Superior temporal gyrus (tissue), 1 donor: ENCODE results near the gene DAB1.
"Not testable (repeated sequence)": the region's sequence is repeated elsewhere in the genome, so short reads cannot be mapped to it uniquely, and the experiment has no call there.

ENCODE experiments used
- DNase-seq: peaks from one replicate; pipeline ENCODE4 v3.0.0-alpha.2; 2016; ENCODE audit errors: extremely low spot score

Gene DAB1

GRCh38 chr1:57124768-57125446, 299.0 kb downstream of the DAB1 start:
- DNase-seq: no peak

DNA sequence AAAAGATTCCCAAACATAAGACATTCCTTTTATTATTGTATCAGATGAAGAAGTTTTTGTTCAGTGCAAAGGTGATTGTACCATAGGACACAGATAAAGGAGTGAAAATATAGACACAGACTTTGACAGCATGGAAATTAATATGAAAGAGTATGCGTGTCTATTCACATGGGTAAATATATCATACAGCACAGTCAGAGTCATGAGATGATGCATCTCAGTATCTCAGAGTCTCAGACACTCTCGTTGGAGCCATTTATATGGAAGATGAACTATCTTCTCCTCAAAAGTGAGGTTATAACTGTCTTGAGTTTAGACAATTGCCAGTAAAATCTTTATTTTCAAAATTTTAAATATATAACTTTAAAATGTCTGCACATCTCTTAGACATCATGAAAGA, 299.7 kb downstream of the DAB1 start:
- no peak for DNase-seq

GRCh38 chr1:57122031-57122430, 301.8 kb downstream of the DAB1 start:
- no peak for DNase-seq

- no peak for DNase-seq
Measured at GRCh38 chr1:57118948-57119603, 304.8 kb downstream of the DAB1 start.

GRCh38 chr1:57117753-57118152, 306.1 kb downstream of the DAB1 start:
- DNase-seq: no peak

- DNase-seq: peak; percentile 21
Measured at GRCh38 chr1:57116871-57117270, 307.0 kb downstream of the DAB1 start.

DNA sequence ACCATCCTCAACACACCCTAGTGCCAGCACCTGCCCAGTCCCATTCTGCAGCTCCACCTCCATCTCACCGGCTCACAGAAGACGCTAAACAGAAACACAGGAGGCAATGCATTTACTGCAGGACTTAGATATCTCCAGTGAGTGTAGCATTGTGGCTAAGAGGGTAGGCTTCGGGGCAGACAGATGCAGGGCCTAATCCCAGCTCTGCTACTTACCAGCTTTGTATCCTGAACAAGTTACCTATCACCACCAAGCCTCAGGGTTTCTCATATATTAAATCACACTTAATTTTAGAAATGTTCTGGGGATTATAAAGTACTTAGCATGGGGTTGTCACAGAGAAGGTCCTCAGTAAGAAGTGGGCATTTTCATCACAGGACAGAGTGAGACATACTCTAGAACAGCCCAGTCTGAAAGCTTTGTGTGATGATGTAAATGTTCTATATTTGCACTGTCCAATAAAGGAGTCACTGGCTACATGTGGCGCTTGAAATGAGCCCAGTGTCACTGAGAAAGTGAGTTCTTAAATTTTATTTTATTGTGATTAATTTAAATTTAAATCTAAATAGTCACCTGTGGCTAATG, 308.7 kb downstream of the DAB1 start:
- DNase-seq: no peak

- DNase-seq: no peak
Measured at GRCh38 chr1:57112148-57112547, 311.7 kb downstream of the DAB1 start.

- no peak for DNase-seq
Measured at GRCh38 chr1:57111175-57111574, 312.7 kb downstream of the DAB1 start.

DNA sequence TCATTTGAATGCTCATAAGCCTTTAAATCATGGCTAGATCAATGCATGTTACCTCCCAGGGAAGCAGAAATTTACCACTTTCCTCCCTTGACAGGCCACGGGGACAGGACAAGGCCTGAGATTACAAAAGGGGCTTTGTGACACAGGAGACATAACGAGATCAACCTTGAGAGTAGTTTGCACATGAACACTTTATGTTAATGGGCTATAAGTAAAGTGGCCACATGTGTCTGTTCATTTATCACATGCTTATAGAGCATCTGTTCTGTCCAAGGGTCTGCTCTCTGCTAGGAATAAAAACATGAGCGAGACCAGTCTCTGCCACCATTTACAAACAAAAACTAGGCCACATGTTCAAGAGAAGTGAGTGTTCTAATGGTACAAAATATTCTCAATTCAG, 314.0 kb downstream of the DAB1 start:
- no peak for DNase-seq

DNA sequence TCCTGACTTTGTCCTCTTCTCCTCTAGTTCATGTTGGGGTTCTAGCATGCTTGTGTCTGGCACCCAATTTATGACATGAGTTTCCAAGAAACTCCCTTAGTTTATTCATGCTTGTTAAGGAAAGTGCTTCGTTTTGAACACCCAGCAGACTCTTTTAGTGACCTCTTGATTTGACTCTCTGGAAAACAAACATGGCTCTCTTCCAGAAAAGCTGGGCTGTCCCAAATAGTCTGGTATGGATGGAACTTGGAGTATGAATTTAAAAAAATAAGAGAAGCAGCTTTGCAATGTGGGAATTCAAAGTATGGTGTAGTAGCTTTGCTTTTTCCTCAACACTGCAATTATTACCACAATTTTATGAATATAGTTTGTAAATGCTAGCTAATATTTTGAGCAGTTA, 314.6 kb downstream of the DAB1 start:
- DNase-seq: no peak

- no peak for DNase-seq
Measured at GRCh38 chr1:57106296-57106695, 317.6 kb downstream of the DAB1 start.

DNA sequence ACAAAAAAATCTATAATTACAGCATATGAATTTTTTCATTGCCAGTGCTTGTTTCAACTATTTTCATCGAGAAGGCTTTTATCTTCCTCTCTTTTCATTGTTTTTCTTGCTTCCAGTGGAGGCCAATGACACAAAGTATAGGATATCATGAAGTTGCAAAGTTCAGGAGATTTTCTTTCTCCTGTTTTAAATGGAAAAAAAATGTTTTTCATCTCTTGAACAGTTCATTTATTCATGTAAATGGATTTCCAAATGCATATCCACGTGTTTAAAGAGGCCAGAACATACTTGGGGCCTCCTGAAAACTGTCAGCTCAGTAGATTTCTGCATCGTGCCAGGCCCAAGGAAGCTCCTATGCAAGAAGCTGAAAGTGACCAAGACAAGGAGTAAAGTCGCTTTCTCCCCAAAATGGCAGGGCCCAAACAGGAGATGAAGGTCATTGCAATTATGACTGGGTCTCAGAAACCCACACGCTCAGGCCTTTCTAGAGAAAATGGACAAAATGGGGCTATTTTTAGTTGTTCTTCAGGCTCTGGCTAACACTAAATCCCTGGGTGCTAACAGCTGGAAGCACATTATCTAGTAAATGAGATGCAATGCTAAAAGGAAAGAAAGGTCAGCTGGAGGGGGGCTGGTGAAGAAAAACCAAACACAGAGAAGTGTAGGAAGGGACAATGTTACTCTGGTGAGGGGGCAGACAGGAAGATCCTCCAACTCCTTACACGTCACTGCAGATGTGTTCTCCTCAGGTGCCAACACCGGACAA, 321.1 kb downstream of the DAB1 start:
- no peak for DNase-seq

GRCh38 chr1:57101209-57101608, 322.7 kb downstream of the DAB1 start:
- no peak for DNase-seq

DNA sequence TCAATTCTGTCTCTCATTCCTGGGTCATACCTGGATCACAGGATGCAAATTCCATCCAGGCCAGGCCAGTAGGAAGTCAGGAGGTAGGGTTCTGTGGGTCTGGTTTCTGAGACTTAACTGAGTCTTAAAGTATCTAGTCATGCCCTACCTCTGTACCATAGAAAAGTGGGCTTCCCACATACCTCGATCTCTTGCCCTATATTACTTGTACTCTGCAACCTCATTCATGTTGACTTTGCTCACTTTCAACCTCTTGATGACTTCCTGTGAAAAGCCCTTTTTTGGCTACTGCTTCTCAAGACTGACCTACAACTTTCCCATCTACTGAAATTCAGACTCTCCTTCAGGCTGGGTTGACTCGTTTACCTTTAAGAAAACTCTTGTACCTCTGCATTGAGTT, 329.1 kb downstream of the DAB1 start:
- DNase-seq: no peak

GRCh38 chr1:57093122-57093521, 330.7 kb downstream of the DAB1 start:
- DNase-seq: no peak

DNA sequence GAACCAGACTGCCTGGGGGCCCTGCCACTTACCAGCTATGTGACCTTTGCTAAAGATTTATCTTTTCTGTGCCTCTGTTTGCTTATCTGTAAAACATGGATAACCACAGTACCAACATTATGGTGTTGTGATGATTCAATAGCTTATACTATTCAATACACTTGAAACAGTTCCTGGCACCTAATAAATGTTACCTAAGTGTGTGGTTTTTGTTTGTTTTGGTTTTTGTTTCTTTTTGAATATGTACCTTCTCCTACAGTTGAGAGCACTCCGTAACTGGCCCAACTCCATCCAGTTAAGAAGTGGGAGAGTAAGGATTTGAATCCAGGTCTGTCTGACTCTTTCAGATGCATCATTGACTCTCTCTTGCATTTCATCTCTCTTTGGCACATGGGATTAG, 332.2 kb downstream of the DAB1 start:
- DNase-seq: no peak

DNA sequence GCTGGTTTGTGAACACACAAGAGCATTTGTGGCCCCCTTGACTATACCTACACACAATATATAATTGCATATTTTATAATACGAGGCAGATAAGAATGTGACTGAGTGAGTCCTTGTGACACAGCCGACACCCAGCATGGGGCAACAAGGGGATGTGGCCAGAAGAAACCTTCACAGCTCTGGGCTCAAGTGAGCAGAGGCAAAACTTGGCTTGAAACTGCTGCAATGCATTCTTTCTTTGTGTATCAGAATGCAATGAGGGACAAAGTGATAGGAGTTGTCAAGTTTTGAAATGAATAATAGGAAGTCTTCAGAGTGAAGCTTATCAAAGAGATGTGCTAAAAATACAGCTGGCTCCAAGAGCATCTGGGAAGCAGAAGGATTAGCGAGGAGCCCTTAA, 334.0 kb downstream of the DAB1 start:
- DNase-seq: no peak

- DNase-seq: no peak
Measured at GRCh38 chr1:57089221-57089620, 334.6 kb downstream of the DAB1 start.

DNA sequence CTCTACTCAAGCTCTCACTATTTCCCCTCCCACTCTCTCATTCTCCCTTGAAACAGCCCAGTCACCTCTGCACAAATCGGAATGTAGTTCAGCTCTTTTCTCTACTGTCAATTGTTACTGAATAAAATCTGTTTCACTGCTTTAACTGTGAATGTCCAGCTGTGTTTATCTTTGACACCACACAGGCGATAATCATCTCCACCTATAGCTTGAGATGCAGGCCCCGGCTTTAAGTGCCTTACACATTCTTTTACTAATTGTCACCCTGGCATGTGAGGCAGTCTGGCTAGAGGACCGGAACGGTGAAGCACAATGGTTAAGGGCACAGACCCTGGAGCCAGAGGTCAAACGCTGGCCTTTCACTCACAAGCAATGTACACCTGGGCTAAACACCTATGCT, 335.2 kb downstream of the DAB1 start:
- no peak for DNase-seq

GRCh38 chr1:57087660-57088059, 336.2 kb downstream of the DAB1 start:
- DNase-seq: not testable (repeated sequence)

- no peak for DNase-seq
Measured at GRCh38 chr1:57086154-57086553, 337.7 kb downstream of the DAB1 start.

GRCh38 chr1:57084701-57085100, 339.2 kb downstream of the DAB1 start:
- no peak for DNase-seq
